GM23248 (cell line): Measurements from ENCODE around the gene NKX2-3.
A peak's percentile ranks its signal among the peaks of the same experiment; 100 is the strongest.

Source experiments
- EZH2 ChIP-seq: fragments of 200-600 bp; sonication (generic); IDR thresholded peaks from 2 replicates; pipeline ENCODE4 v1.6.1; 2018; ENCODE audit warnings: antibody characterized with exemption, mild to moderate bottlenecking; ENCODE audit not compliant: insufficient read depth, poor library complexity, severe bottlenecking
- EZH2phosphoT487 ChIP-seq: fragments of 200-600 bp; sonication (generic); IDR thresholded peaks from 2 replicates; pipeline ENCODE4 v1.6.1; 2018; ENCODE audit warnings: antibody characterized with exemption, moderate library complexity, mild to moderate bottlenecking, low read depth; ENCODE audit not compliant: insufficient read depth

DNA sequence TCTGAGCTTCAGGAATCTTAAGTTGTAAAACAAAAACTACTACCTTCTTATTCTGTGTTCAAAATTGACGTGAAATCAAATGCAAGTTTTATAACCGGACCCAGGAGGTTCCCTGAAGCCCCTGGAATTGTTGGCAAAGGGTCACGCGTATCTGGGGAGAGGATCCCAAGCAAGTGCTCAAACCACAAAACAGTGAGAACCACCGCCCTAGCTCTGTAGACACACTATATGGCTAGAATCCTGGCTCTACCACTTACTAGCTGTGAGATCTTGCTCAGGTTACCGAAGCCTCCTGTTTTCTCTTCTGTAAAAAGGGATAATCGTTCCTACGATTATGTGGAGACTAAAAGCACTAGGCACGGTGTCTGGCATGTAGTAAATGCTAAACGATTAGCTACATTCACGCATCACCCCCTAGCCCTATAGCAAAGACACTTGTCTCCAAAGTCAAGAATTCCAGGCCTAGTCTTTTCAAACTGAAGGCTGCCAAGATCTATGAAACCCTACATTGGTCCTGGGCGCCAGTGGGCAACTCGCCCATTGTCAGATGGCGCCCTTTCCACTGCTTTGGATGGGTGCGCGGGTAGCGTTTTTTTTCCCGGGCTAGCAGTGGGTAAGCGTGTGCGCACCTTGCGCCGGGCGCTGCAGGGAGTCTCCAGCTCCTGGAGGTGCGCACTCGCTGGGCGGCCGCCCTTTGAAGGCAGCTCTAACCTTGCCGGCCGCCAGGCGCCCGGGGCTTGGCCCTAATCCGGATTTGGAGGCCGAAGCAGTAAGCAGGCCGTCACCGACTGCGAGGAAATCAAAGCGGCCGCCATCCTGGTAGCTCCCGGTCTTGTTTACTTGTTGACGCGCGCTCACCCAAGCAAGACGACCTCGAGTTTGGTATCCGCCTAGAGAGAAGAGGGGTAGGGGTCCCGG lies 11.6 kb upstream of the NKX2-3 start:
- TF ChIP-seq EZH2: peak; percentile 95
- TF ChIP-seq EZH2phosphoT487: 0 out of 2 replicates have a peak, but pooled peaks have one; percentile 67
